ENCODE measurements around the gene TMEM129.

DNA sequence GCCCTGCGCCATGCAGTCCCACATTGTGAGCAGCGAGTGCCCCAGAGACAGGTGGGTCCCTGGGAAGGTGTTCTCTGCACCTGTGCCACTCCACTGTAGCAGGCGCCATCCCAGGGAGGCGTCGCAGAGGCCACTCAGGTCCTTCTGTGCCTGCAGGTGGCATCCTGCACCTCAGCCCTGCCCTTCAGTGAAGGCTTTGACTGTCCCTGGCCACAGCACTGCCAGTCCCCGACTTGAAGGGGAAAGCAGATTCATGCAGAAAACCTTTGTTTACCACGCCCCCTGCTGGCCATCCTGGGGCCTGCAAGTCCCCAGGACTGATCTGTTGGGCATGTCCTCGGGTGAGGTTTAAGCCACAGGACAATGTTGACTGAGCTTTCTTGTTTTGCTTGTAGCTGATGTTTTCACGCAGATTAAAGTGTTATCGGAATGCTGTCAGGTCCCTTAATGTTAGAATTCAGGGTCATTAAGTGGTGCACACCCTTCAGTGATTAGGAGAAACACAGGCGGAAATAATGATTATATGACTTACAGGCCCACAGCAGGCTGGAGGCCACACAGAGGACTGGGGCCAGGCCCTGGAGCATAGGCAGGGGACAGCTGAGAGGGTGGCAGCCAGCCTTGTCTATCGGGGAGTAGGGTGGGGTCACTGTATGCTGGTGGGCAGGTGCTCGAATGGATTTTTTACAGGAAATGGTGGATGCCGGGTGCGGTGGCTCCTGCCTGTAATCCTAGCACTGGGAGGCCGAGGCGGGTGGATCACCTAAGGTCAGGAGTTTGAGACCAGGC is 5.2 kb upstream of the TMEM129 start:
- TF ChIP-seq, protein P1, sequence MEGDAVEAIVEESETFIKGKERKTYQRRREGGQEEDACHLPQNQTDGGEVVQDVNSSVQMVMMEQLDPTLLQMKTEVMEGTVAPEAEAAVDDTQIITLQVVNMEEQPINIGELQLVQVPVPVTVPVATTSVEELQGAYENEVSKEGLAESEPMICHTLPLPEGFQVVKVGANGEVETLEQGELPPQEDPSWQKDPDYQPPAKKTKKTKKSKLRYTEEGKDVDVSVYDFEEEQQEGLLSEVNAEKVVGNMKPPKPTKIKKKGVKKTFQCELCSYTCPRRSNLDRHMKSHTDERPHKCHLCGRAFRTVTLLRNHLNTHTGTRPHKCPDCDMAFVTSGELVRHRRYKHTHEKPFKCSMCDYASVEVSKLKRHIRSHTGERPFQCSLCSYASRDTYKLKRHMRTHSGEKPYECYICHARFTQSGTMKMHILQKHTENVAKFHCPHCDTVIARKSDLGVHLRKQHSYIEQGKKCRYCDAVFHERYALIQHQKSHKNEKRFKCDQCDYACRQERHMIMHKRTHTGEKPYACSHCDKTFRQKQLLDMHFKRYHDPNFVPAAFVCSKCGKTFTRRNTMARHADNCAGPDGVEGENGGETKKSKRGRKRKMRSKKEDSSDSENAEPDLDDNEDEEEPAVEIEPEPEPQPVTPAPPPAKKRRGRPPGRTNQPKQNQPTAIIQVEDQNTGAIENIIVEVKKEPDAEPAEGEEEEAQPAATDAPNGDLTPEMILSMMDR (IDR thresholded peaks at IDR 0.05): peak; percentile 77 to 80 (median 78)
- TF ChIP-seq POLR2A (IDR thresholded peaks at IDR 0.05) (no peak), EP300 (IDR thresholded peaks at IDR 0.05) (no peak)

Data from ovary (tissue), 3 donors.